ENCODE results near the gene FAM184A. TPM values are rescaled to one million over a fixed set of nuclear protein-coding genes. Genes with fewer than 3 reads are reported as not detected.
A peak's percentile ranks its signal among the peaks of the same experiment; 100 is the strongest.

The FAM184A gene
- total and polyA plus RNA-seq, 2 of the 13 experiments (the other 11 are each of a cell fraction or from before 2014, with no cell fraction given), result 7.0 to 18.0 TPM

DNA sequence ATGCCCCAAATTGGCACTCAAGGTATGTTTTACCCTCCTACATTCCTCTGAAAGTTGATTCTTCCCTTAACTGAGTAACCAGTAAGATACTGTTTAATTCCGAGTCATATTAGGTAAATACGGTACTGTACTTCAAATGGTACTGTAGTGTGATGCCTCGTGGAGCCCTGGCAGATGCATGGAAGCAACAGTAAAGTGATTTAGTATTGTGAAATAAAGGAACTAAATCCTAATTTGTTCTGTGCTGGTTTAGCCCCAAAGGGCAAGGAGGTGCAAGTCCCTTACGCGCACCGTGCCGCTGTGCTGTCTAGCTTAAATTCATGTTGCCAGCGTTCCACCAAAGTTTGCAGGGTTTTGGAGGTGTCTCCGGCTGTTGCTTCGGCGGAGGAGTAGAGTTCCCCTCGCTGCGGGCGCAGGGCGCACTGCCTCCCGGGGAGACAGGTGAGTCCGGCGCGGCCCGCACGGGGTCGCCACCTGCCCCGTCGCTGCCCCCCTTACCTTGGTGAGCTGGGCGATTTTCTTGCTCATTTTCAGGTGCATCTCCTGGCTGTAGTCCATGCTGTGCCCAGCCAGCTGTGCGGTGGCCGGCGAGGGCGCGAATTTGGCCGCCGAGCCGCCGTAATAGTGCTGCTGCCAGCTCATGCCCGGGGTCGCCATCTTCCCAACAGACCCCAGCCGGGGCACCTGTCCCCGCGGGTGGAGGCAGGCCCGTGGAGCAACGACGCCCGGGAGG is 655 bp downstream of the FAM184A start (continued):
- TF ChIP-seq, protein P1, sequence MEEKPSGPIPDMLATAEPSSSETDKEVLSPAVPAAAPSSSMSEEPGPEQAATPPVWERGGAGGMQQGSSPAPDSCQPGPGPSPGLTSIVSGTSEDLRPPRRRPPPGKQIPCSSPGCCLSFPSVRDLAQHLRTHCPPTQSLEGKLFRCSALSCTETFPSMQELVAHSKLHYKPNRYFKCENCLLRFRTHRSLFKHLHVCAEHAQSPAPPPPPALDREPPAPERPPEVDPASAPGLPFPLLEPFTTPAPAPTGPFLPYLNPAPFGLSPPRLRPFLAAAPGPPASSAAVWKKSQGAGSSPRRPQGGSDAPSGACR (CRISPR knock-in tag; IDR thresholded peaks at IDR 0.05), result peak; percentile 70; the same call in 1 of the 2 replicates
- TF ChIP-seq ARID2 (CRISPR knock-in tag; IDR thresholded peaks at IDR 0.05; ENCODE audit: borderline replicate concordance) (peak; percentile 95), ZNF333 (CRISPR knock-in tag; IDR thresholded peaks at IDR 0.05; ENCODE audit: borderline replicate concordance) (no peak; the same call in none of the 2 replicates), ZNF563 (CRISPR knock-in tag; IDR thresholded peaks at IDR 0.05) (peak; percentile 75; the same call in 1 of the 2 replicates), ZNF263 (CRISPR knock-in tag; IDR thresholded peaks at IDR 0.05) (no peak; the same call in 1 of the 2 replicates), XRCC5 (optimal IDR thresholded peaks at IDR 0.05; ENCODE audit: low read length) (peak; percentile 80), BRD4 (CRISPR knock-in tag; IDR thresholded peaks at IDR 0.05) (0 out of 2 replicates have a peak, but pooled peaks have one; percentile 50), REL (CRISPR knock-in tag; conservative IDR thresholded peaks at IDR 0.05) (peak; percentile 71; the same call in 1 of the 2 replicates), TOPORS (CRISPR knock-in tag; IDR thresholded peaks at IDR 0.05) (peak; percentile 24; the same call in 1 of the 2 replicates), THAP11 (CRISPR knock-in tag; IDR thresholded peaks at IDR 0.05) (peak; percentile 31; the same call in 1 of the 2 replicates), ZIK1 (CRISPR knock-in tag; IDR thresholded peaks at IDR 0.05; ENCODE audit: borderline replicate concordance, low read depth) (no peak), ZNF788 (CRISPR knock-in tag; IDR thresholded peaks at IDR 0.05; ENCODE audit: borderline replicate concordance) (no peak), ZNF547 (CRISPR knock-in tag; IDR thresholded peaks at IDR 0.05) (peak; percentile 90; the same call in 1 of the 2 replicates), ZBTB20 (CRISPR knock-in tag; IDR thresholded peaks at IDR 0.05; ENCODE audit: borderline replicate concordance, low read depth) (peak; percentile 39; the same call in 1 of the 2 replicates), ZFX (CRISPR knock-in tag; IDR thresholded peaks at IDR 0.05; ENCODE audit: low read depth) (peak; percentile 52), FOXA3 (CRISPR knock-in tag; IDR thresholded peaks at IDR 0.05) (0 out of 2 replicates have a peak, but pooled peaks have one; percentile 15), SRY (CRISPR knock-in tag; IDR thresholded peaks at IDR 0.05) (peak; percentile 88; the same call in 1 of the 2 replicates), ZNF629 (CRISPR knock-in tag; conservative IDR thresholded peaks at IDR 0.05) (0 out of 2 replicates have a peak, but pooled peaks have one; percentile 5), ETV5 (CRISPR knock-in tag; IDR thresholded peaks at IDR 0.05; ENCODE audit: borderline replicate concordance) (peak; percentile 43; the same call in 1 of the 2 replicates), HCFC1 (IDR thresholded peaks at IDR 0.05; ENCODE audit: low read depth, low read length) (no peak), NFE2L1 (CRISPR knock-in tag; IDR thresholded peaks at IDR 0.05; ENCODE audit: borderline replicate concordance) (0 out of 2 replicates have a peak, but pooled peaks have one; percentile 26), ELF4 (CRISPR knock-in tag; IDR thresholded peaks at IDR 0.05; ENCODE audit: borderline replicate concordance) (no peak), ZNF883 (CRISPR knock-in tag; IDR thresholded peaks at IDR 0.05; ENCODE audit: not compliant biosample characterization) (peak; percentile 70)
- TF ChIP-seq, protein P2, sequence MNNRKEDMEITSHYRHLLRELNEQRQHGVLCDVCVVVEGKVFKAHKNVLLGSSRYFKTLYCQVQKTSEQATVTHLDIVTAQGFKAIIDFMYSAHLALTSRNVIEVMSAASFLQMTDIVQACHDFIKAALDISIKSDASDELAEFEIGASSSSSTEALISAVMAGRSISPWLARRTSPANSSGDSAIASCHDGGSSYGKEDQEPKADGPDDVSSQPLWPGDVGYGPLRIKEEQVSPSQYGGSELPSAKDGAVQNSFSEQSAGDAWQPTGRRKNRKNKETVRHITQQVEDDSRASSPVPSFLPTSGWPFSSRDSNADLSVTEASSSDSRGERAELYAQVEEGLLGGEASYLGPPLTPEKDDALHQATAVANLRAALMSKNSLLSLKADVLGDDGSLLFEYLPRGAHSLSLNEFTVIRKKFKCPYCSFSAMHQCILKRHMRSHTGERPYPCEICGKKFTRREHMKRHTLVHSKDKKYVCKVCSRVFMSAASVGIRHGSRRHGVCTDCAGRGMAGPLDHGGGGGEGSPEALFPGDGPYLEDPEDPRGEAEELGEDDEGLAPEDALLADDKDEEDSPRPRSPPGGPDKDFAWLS (CRISPR knock-in tag; IDR thresholded peaks at IDR 0.05; ENCODE audit: borderline replicate concordance), result no peak
- TF ChIP-seq, protein P3, sequence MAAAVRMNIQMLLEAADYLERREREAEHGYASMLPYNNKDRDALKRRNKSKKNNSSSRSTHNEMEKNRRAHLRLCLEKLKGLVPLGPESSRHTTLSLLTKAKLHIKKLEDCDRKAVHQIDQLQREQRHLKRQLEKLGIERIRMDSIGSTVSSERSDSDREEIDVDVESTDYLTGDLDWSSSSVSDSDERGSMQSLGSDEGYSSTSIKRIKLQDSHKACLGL (CRISPR knock-in tag; IDR thresholded peaks at IDR 0.05), result peak; percentile 53; the same call in 1 of the 2 replicates
- TF ChIP-seq, protein P4, sequence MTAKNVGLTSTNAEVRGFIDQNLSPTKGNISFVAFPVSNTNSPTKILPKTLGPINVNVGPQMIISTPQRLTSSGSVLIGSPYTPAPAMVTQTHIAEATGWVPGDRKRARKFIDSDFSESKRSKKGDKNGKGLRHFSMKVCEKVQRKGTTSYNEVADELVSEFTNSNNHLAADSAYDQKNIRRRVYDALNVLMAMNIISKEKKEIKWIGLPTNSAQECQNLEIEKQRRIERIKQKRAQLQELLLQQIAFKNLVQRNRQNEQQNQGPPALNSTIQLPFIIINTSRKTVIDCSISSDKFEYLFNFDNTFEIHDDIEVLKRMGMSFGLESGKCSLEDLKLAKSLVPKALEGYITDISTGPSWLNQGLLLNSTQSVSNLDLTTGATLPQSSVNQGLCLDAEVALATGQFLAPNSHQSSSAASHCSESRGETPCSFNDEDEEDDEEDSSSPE (CRISPR knock-in tag; IDR thresholded peaks at IDR 0.05), result peak; percentile 44; the same call in 1 of the 2 replicates
